KMS-11 (cell line): ENCODE results near the gene NFIC.
A peak's percentile ranks its signal among the peaks of the same experiment; 100 is the strongest.

Experiments used
- H2AFZ ChIP-seq: fragments of 200-600 bp; sonication (generic); 2 replicates; pipeline ENCODE4 v1.6.1; 2016; ENCODE audit warnings: antibody characterized with exemption, mixed run types, low read depth
- H3K27ac ChIP-seq: fragments of 200-600 bp; sonication (generic); 2 replicates; pipeline ENCODE4 v1.6.1; 2016; ENCODE audit warnings: mild to moderate bottlenecking, mixed run types
- H3K27me3 ChIP-seq: fragments of 200-600 bp; sonication (generic); 2 replicates; pipeline ENCODE4 v1.6.1; 2017; ENCODE audit warnings: mild to moderate bottlenecking, low read depth, mixed run types, moderate library complexity; ENCODE audit not compliant: insufficient read depth
- H3K36me3 ChIP-seq: fragments of 200-600 bp; sonication (generic); 2 replicates; pipeline ENCODE4 v1.6.1; 2017; ENCODE audit warnings: mild to moderate bottlenecking, mixed run types; ENCODE audit not compliant: insufficient read depth
- H3K4me1 ChIP-seq: fragments of 200-600 bp; sonication (generic); 2 replicates; pipeline ENCODE4 v1.6.1; 2016; ENCODE audit warnings: mild to moderate bottlenecking, low read depth, mixed run types; ENCODE audit not compliant: poor library complexity, severe bottlenecking
- H3K4me2 ChIP-seq: fragments of 200-600 bp; sonication (generic); 2 replicates; pipeline ENCODE4 v1.7.0; 2016; ENCODE audit warnings: mild to moderate bottlenecking, mixed run types
- H3K4me3 ChIP-seq: fragments of 200-600 bp; sonication (generic); IDR thresholded peaks from 2 replicates; pipeline ENCODE4 v1.6.1; 2017; ENCODE audit warnings: low read depth, low read length, mixed read lengths; ENCODE audit not compliant: insufficient read depth
- H3K79me2 ChIP-seq: fragments of 200-600 bp; sonication (generic); 2 replicates; pipeline ENCODE4 v1.6.1; 2016; ENCODE audit warnings: low read depth, mixed run types; ENCODE audit not compliant: insufficient read depth
- H3K9ac ChIP-seq: fragments of 200-600 bp; sonication (generic); 2 replicates; pipeline ENCODE4 v1.6.1; 2016; ENCODE audit warnings: mild to moderate bottlenecking, mixed run types
- H4K20me1 ChIP-seq: fragments of 200-600 bp; sonication (generic); 2 replicates; pipeline ENCODE4 v1.6.1; 2016; ENCODE audit warnings: mild to moderate bottlenecking, mixed run types; ENCODE audit not compliant: insufficient read depth
- CTCF ChIP-seq: fragments of 200-600 bp; sonication (generic); conservative IDR thresholded peaks from 2 replicates; pipeline ENCODE4 v1.6.1; 2017; ENCODE audit warnings: low read depth, mild to moderate bottlenecking, antibody characterized with exemption, low read length, moderate library complexity, mixed read lengths

Gene NFIC

GRCh38 chr19:3470500-3471128 is 104.2 kb downstream of the NFIC start:
- H4K20me1 ChIP-seq = no peaks in the 10 kb centered on the region
- no peak overlapping the region for H3K4me2 ChIP-seq
- TF ChIP-seq CTCF = no peak

GRCh38 chr19:3471954-3472655 is 105.7 kb downstream of the NFIC start:
- TF ChIP-seq CTCF = peak; percentile 86
- H3K4me3 ChIP-seq = no peak overlapping the region
- H4K20me1 ChIP-seq = no peaks in the 10 kb centered on the region
- H2AFZ ChIP-seq = no peak overlapping the region
- H3K4me2 ChIP-seq = no peak overlapping the region
- no peaks in the 10 kb centered on the region for H3K36me3 ChIP-seq
- H3K79me2 ChIP-seq = no peaks in the 10 kb centered on the region
- H3K27me3 ChIP-seq = peaks cover 24% of the 10 kb centered on the region
- no peak overlapping the region for H3K27ac ChIP-seq
- H3K4me1 ChIP-seq = no peaks in the 10 kb centered on the region
- H3K9ac ChIP-seq = no peak overlapping the region

More at GRCh38 chr19:3470500-3471128, 104.2 kb downstream of the NFIC start:
- Histone ChIP-seq H3K9ac (no peak overlapping the region), H3K79me2 (no peaks in the 10 kb centered on the region), H3K4me3 (no peak overlapping the region), H3K27me3 (peaks cover 17% of the 10 kb centered on the region), H3K36me3 (no peaks in the 10 kb centered on the region), H3K27ac (no peak overlapping the region), H2AFZ (no peak overlapping the region), H3K4me1 (no peaks in the 10 kb centered on the region)

- Histone ChIP-seq H3K4me3 (no peak overlapping the region), H2AFZ (no peak overlapping the region), H3K27ac (no peak overlapping the region), H3K36me3 (no peaks in the 10 kb centered on the region), H4K20me1 (no peaks in the 10 kb centered on the region), H3K4me2 (no peak overlapping the region), H3K4me1 (no peaks in the 10 kb centered on the region), H3K27me3 (peaks cover 24% of the 10 kb centered on the region), H3K9ac (no peak overlapping the region), H3K79me2 (no peaks in the 10 kb centered on the region)
- TF ChIP-seq CTCF = no peak
These were observed 107.6 kb downstream of the NFIC start for GRCh38 chr19:3474010-3474409.

GRCh38 chr19:3474614-3475013 is 108.2 kb downstream of the NFIC start:
- Histone ChIP-seq H3K27me3 (peaks cover 27% of the 10 kb centered on the region), H3K36me3 (no peaks in the 10 kb centered on the region), H2AFZ (no peak overlapping the region), H4K20me1 (no peaks in the 10 kb centered on the region), H3K9ac (no peak overlapping the region), H3K4me2 (no peak overlapping the region), H3K4me3 (no peak overlapping the region), H3K4me1 (peaks cover 4% of the 10 kb centered on the region), H3K79me2 (no peaks in the 10 kb centered on the region), H3K27ac (no peak overlapping the region)
- TF ChIP-seq CTCF = no peak
